Stimulated activated CD8-positive, alpha-beta memory T cell treated with anti-CD3 and anti-CD28 coated beads, Interleukin-7, amount 100 ng/mL, for 48 hours (primary cell): ENCODE data around the gene PM20D2.
A peak's percentile ranks its signal among the peaks of the same experiment; 100 is the strongest.

Experiments used
- DNase-seq, 2 donors: peaks; one replicate each; pipeline ENCODE4 v3.0.0-alpha.2; 2020; ENCODE audit warnings: low read depth in 1 of 2; ENCODE audit errors: extremely low read depth in 1 of 2

The PM20D2 gene

DNA sequence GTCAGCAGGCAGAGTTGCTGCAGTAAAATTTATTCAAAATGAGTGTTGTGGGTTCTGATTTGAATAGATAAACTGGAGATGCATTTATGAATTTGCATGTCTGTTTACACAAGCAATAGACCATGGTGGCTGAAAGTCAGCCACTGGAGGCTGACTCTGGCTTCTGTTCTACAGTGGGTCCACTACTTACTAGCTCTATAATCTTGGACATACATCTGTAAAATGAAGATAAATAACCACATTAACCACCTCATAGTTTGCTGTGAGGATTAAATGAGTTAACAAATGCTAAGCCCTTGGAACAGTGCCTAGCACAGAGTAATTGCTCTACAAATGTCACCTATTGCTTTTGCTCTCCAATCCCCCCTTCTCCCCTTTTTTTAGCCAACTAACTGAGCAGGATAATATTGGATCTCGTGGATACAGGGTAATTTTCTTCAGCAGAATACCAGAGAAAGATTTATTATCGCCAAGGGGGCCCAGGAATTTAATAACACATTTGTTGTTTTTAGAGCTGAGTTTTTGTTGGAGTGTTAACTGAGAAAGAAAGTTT, 1.4 kb upstream of the PM20D2 start:
- DNase-seq, result no peak

DNA sequence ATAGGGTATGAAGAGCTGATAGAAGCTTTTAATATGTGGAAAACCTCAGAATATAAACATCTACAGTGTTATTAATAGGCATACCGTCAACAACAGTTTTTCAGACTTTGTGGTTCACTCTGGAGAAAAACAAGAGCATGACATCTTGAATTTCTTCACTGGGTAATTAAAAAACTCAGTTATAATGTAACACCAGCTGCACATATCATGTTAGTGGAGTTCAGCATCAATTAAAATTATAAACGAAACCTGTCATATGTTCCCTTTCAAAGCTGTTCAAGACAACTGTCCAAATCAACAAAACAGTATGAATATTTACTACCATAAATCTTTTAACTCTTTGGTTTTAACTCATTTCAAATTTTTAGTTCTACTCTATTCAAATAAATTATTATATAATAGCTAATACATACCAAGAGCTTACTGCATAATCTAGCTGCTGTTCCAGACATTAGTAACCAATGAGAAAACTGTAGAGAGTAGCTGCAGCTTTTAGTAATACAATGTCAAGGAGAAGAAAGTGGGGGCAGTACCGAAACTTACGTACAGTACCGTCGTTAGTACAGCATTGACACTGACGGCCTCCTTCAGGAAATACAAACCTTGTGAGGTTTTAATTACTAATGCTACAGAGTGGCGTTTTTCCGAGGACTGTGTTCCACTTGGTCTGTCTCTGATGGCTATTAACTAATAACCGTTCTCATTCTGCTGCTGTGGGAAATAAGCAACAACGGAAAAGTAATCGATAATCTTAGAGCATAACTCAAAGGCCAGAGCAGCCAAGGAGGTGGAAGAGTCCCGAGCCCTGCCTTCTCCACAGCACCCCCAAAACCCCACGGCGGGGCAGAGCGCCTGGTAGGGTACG, 532 bp upstream of the PM20D2 start:
- DNase-seq, result peak in 1 of 2 donors; percentile 19

DNA sequence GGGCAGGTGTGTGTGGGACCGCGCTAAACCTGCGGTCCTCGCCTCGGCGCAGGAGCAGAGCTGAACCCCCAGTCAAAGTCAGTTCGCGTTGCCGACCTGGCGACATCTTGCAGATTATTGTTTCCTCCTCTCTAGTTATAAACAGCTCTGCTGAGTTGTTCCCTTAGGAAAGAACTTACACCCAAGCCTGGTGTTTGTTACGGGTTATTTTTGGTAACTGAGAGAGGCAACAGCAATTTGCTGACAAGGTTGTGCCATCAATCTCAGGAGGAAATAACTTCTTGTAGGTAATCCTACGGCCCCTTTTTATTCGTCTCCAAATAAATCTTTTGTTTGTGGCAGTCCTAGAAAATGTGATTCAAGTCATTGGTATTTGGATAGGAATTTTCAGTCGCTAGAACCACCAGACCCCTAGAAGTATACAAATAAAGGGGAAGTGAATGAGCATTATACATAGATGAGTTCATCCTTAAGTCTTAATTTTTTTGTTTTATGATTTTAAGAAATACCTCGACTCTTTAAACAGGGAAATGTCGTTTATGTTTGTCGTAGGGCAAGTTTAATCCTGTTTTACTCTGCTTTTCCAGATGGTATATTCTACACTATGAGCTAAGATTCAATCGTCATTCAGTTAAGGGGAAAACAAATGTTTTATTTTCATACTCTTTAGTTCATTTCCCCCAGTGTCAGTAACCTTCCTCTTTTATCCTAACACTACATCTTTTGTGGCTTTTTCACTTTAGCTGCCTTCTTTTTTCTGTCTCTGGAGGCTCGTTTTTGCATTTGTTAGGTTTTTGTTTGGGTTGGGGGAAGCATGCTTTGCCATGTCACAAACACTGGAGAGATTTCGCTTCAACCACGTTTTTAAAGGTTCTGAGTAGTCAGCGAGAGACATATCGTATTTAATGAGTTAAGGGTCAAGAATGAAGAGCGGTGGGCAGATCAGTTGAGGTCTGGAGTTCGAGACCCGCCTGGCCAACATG, 1.2 kb downstream of the PM20D2 start:
- peak in 1 of 2 donors; percentile 7 for DNase-seq

DNA sequence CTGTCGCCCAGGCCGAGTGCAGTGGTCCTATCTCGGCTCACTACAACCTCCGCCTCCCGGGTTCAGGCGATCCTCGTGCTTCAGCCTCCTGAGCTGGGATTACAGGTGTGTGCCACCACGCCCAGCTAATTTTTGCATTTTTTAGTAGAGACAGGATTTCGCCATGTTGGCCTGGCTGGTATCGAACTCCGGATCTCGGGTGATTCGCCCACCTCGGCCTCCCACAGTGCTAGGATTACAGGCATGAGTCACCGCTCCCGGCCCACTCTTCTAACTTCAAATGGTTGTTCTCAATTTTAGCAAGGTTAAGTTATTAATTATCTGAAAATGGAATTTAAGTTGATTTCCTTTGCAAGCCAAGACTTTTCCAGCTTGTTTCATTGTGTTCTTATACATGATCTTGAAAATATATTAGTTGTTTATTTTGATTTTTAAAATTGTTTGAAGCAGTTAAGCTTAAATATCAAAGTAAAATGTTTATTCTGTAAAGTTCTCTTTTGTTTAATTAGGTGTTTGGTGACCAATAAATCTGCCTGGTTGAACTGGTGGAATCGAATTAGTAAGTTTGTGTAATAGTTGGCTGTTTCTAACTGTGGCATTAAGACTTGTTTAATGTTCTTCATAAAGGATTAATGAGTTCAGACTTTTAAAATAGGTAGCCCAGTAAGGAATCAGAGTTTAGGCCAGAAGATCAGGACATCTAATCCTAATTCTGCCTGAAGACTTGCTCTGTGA, 2.3 kb downstream of the PM20D2 start:
- peak; percentile 27 to 29 for DNase-seq

DNA sequence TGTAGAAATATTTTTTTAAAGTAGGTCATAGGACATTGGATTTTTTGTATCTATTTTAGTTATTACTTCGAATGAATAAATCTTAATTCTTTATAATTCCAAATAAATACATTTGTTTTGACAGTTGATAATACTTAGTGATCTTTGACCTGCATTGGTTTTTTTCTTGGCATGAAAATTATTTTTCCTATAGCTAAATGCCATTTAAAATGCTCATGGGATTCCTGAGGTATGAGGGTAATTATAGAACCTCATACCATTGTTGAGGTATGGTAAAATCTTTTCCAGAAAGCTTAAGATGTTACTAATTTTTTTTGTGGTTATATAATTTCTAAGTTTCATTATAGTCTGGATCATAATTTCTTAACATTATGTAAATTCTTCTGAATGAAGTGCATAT, 8.3 kb downstream of the PM20D2 start:
- no peak for DNase-seq

DNA sequence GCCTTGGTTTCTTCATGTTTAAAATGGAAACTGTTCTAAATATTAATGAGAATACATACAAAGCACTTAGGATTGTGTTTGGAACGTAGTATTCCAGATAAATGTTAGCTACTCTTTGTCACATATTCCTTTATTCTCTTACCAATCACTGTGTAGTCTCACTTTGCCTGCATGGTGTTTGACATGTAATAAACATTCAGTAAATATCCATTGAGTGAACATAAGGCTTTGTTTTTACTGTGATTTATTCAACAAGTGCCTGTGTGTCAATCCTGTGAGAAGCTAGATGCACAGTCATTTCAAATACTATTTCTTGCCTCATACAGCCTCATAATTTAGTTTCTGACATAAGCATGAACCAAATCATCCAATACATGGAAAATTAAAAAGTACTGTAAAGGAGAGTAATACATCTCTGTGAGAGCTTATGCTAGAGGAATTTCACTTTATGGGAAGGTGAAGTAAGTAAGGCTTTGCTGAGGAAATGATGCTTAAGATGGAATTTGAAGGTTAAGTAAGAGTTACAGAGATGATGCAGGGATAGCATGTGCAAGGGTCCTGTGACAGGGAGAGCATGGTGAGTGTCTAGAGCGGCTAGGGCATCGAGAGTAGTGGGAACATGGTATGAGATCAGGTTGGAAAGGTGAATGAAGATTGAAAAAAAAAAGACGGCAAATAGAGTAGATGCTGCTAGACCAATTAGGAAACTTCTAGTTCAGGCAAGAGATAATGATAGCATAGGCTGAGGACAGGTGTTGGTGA, 14.7 kb downstream of the PM20D2 start:
- DNase-seq, result no peak

DNA sequence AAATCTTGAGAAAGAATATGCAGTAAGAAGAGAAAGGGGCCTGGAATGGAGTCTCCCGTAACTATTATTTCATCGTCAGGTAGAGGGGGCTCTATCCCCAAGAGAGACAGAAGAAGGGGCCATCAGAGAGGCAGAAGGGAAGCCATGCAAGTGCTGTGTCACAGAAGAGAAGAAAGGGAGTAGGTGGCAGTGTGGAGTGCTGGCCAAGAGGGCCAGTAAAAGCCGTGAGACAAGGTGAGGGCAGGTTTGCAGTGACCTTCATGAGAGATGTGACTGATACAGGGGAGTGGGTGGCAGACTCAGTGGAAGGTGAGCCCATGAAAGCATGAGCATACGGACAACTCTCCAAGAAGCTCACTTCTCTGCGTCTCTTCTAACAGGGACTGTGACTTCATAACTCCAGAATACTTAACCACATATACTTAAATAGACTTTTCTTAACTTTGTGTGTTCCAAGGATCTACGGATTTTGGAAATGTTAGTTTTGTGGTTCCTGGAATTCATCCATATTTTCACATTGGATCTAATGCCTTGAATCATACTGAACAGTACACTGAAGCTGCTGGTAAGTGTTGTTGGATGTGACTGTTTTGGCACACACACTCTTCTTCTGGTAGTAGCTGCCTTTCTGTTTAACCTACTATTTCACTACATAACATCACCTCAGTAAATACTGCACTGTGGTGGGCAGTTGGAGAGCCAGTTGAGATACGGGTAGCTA, 15.6 kb downstream of the PM20D2 start:
- no peak for DNase-seq

DNA sequence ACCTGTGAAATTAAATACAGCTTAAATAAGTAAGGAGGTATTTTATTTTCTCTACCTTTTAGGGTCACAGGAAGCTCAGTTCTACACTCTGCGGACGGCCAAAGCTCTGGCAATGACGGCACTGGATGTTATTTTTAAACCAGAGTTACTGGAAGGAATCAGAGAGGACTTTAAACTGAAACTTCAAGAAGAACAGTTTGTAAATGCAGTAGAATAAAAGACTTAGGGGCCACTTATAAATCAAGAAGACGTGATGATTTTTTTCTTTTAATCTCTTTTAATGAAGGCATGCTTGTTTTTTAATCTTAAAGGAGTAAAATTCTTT, 16.2 kb downstream of the PM20D2 start:
- DNase-seq, result no peak

DNA sequence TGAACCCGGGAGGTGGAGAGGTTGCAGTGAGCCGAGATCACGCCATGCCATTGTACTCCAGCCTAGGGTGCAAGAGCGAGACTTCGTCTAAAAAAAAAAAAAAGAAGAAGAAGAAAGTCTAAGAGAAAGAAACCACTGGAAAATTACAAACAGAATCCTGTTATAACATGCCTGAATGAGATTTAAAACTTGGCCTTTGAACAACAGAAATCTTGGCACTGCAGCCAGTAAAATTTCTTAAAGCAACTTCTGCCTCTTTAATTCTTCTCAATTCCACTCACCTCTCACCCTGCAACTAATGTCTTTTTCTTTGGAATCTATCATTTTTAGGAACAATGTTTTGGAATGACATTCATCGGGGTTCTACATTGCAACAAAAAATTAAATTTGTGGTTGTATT, 26.3 kb downstream of the PM20D2 start:
- no peak for DNase-seq

DNA sequence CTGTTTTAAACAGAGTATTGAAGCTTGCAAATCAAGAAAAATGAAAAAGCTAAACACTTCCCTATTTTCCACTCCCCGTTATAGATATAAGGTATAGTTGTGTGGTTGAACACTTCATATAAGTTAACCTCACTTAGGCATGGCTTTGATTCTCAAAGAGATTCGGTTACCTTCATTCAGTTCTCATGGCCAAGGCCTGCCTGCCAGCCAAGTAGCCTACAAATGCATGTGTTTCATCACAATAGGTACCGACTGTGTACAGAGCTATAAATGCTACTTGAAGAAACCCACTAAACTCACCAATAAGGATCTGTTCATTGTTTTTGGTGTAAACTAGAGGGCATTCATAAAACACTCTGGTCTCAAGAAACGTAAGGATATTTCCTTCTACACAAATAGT, 27.8 kb downstream of the PM20D2 start:
- no peak for DNase-seq

DNA sequence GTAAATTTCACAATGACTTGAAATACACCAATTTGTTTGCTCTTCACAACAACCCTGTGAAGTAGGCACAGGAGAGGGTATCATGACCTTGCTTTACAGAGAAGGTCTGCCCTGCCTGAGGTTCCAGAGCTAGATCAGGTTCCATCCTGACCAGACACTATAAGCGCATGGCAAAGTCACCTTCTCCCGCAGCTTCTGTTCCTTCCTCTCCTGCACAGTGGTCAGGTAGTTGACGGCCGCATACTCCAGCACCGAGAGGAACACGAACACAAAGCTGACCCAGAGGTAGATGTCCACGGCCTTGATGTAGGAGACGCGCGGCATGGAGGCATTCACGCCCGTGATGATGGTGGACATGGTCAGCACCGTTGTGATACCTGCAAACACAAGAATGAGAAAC, 34.3 kb downstream of the PM20D2 start:
- DNase-seq, result no peak

DNA sequence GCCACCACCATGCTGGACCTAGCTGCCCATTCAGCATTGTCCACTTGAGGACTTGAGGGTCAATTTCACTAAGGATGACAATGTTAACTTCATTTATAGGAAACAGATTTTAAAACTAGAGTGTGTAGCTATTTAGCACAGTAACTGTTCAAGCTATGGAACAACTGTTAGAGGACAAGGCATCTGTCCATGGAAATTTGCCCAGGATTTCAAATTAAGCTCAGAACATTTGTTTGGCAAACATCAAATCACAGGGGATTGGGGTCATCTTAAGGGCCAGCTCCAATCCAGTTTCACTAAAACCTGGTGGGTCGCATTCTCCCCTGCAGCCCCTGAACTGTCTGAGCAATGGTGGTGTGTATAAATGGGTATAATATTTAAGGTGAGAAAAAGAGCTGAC, 35.1 kb downstream of the PM20D2 start:
- DNase-seq, result no peak

DNA sequence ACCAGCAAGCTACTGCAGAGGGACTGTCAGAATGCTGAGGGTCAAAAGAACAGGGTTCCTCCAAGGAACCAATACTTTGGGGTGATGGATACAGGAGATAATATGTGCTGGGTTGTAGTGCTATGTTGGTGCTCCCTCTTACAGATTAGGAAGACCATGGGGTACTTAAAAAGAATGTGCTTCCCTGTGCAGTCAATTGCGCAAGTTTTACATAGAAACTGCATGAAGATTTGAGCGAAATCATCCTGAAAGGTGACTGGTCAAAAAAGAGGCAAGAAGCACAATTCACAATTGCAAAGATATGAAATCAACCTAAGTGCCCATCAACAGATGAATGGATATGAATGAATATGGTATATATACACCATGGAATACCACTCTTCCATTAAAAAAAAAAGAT, 37.4 kb downstream of the PM20D2 start:
- no peak for DNase-seq

DNA sequence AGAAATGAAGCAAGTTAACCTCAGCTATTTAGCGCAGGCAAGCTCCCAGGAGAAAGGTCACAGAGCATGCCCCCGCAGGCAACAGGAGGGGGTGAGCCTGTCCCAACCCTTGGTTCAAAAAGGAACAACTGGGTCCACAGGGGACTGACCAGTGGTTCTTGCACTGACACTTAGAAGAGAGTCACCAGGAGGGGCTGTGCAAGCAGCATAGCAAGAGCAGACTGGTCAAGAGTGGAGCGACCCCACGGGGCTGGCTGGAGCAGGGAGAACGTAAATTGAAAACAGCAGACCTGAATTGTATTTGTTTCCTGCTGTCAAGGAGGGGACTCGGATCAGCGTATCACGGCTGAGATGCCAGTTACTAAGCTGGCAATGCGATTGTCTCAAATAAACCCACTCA, 38.5 kb downstream of the PM20D2 start:
- no peak for DNase-seq

DNA sequence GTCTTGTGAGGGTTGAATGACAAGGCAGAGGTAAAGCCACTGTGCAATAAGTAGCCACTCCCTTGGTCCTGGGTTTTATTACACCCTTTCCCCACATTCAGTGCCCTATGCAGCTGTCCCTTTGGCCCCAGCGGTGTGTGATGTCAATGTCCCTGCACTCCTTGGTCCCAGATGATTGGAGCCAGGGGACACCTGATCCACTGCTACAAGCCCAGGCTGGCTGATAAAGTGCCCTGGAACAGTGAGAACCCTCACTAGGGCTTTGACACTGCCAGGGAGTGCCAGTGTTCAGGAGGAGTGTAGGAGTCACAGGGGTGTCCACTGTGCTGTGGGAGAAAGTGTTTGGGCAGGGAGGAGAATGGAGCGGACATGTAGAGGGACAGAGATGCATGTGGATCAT, 40.9 kb downstream of the PM20D2 start:
- DNase-seq, result no peak

DNA sequence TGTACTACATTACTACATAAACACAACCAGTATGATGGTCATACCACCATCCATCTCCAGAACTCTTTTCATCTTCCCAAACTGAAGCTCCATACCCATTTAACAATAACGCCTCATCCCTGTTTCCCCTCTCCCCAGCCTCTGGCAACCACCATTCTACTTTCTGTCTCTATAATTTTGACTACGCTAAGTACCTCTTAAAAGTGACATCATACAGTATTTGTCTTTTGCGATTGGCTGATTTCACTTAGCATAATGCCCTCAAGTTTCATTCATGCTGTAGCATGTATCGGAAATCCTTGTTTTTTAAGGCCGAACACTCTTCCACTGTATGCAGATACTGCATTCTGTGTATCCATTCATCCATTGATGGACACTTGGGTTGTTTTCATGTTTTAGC, 41.6 kb downstream of the PM20D2 start:
- no peak for DNase-seq

DNA sequence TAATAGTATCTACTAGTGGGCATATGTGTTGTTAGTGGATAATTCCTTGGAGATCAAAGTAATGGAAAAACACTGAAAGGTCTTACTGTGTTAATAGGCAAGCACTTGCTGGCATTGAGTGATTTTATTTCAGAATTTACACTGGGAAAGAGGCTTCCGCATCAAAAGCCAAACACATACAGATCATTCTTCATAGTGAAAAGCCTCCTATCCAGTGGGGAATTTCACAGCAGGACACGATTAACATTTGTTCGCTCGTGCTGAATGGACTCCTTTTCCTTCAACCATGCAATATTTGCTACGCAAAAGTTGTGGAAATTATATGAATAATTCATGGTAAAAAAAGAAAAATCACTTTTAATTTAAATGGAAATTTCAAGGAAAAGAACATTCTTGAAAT, 44.9 kb downstream of the PM20D2 start:
- no peak for DNase-seq

DNA sequence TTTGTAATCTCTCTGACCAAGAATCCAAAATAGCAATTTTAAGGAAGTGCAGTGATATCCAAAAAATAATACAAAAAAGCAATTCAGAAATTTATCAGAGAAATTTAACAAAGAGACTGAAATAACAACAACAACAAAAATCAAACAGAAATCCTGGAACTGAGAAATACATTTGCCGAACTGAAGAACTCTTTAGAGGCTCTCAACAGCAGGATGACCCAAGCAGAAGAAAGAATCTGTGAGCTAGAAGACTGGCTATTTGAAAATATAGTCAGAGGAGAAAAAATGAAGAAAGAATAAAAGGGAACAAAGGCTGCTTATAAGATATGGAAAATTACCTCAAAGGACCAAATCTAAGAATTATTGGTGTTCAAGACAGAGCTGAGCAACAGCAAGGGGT, 48.7 kb downstream of the PM20D2 start:
- no peak for DNase-seq

DNA sequence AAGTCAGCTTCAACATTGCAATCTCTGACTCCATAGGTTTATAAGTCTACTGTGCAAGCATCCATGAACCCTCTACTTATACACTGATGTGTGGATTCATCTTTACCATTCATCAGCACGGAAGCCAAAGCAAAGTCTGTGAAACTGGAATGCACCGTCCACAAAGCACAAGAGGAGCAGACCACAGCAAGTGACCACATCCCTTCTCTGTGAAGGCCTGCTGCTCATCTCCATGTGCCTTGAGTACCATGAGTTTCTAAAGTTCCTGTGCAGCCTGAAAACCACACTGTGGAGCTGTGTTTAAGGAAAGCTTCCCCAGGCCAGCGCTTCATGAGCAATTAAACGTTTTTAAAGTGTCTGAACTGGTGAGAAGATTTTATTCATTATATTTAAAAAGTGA, 51.3 kb downstream of the PM20D2 start:
- DNase-seq, result no peak

DNA sequence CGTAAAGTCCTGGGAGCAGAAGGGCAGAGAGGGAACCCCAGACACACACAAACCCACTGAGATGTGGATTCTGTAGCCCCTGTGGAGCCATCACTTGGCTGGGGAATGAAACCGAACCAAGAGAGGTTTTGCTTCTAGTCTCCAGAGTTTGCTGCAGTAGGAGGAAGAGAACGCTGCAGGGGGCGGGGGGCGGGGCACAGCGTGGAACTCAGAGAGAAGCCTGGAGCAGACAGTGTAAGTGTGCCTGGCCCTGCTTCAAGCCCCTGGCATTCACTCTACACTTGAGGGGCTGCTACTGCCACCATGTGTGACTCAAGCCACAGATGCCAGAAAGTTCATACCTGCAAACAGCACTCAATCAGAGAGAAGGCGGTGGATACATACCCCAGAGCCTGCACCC, 52.4 kb downstream of the PM20D2 start:
- no peak for DNase-seq
